ENCODE measurements around the gene LYZL6. TPM values are rescaled to one million over a fixed set of nuclear protein-coding genes. Genes with fewer than 3 reads are reported as not detected.

Gene LYZL6
- total RNA-seq, 1 experiment from 2014 or later = not detected

DNA sequence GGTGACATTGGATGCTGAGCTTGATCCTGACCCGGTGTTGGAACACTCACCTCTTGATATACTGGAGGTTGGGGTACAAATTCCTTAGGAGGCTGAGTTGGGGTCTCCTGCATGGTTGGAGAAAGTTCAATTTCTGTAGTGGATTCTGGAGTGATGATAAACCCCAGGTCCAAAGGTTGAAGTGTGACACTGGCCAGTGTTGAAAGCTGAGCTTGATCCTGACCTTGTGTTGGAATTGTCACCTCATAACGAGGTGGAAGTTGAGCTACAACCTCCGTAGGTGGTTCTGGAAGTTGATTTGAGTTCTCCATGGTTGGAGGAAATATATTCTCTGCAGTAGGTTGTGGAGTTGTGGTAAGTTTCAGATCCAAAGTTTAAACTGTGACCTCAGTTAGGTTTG, 34.1 kb downstream of the LYZL6 start:
- Histone ChIP-seq H3K4me1 (ENCODE audit: low read length) (no peaks in the 10 kb centered on the region), H3K27ac (ENCODE audit: low read length) (no peak overlapping the region), H3K27me3 (ENCODE audit: low read length) (no peaks in the 10 kb centered on the region), H4K20me1 (ENCODE audit: insufficient read depth, low read depth, low read length) (no peaks in the 10 kb centered on the region), H3K9me3 (ENCODE audit: low read length) (no peaks in the 10 kb centered on the region), H3K79me2 (ENCODE audit: low read length) (no peaks in the 10 kb centered on the region), H3K9ac (ENCODE audit: low read length) (no peak overlapping the region), H2AFZ (ENCODE audit: low read length) (no peak overlapping the region), H3K36me3 (ENCODE audit: insufficient read depth, low read length) (no peaks in the 10 kb centered on the region), H3K9me2 (replicated peaks; ENCODE audit: insufficient read depth, low read length) (no peaks in the 10 kb centered on the region), H3K4me2 (ENCODE audit: low read depth, low read length, poor library complexity, severe bottlenecking) (no peak overlapping the region), H3K4me3 (ENCODE audit: low read length) (no peak overlapping the region)
- DNase-seq = no peak

- Histone ChIP-seq H4K20me1 (ENCODE audit: insufficient read depth, low read depth, low read length) (no peaks in the 10 kb centered on the region), H3K9me3 (ENCODE audit: low read length) (no peaks in the 10 kb centered on the region), H3K27me3 (ENCODE audit: low read length) (no peaks in the 10 kb centered on the region), H3K9ac (ENCODE audit: low read length) (no peak overlapping the region), H3K79me2 (ENCODE audit: low read length) (no peaks in the 10 kb centered on the region), H3K27ac (ENCODE audit: low read length) (no peak overlapping the region), H3K36me3 (ENCODE audit: insufficient read depth, low read length) (no peaks in the 10 kb centered on the region), H3K9me2 (replicated peaks; ENCODE audit: insufficient read depth, low read length) (no peaks in the 10 kb centered on the region), H3K4me3 (ENCODE audit: low read length) (no peak overlapping the region), H3K4me1 (ENCODE audit: low read length) (no peaks in the 10 kb centered on the region), H2AFZ (ENCODE audit: low read length) (no peak overlapping the region), H3K4me2 (ENCODE audit: low read depth, low read length, poor library complexity, severe bottlenecking) (no peak overlapping the region)
- DNase-seq = no peak
These were observed 35.8 kb downstream of the LYZL6 start for GRCh38 chr17:35907691-35908090.

- Histone ChIP-seq H3K79me2 (ENCODE audit: low read length) (no peaks in the 10 kb centered on the region), H3K36me3 (ENCODE audit: insufficient read depth, low read length) (no peaks in the 10 kb centered on the region), H3K4me2 (ENCODE audit: low read depth, low read length, poor library complexity, severe bottlenecking) (no peak overlapping the region), H4K20me1 (ENCODE audit: insufficient read depth, low read depth, low read length) (no peaks in the 10 kb centered on the region), H3K27me3 (ENCODE audit: low read length) (no peaks in the 10 kb centered on the region), H3K9me2 (replicated peaks; ENCODE audit: insufficient read depth, low read length) (no peaks in the 10 kb centered on the region), H3K9me3 (ENCODE audit: low read length) (no peaks in the 10 kb centered on the region), H2AFZ (ENCODE audit: low read length) (no peak overlapping the region), H3K9ac (ENCODE audit: low read length) (no peak overlapping the region), H3K4me3 (ENCODE audit: low read length) (no peak overlapping the region), H3K4me1 (ENCODE audit: low read length) (no peaks in the 10 kb centered on the region), H3K27ac (ENCODE audit: low read length) (no peak overlapping the region)
- no peak for DNase-seq
These were observed 36.4 kb downstream of the LYZL6 start for GRCh38 chr17:35906926-35907637.

DNA sequence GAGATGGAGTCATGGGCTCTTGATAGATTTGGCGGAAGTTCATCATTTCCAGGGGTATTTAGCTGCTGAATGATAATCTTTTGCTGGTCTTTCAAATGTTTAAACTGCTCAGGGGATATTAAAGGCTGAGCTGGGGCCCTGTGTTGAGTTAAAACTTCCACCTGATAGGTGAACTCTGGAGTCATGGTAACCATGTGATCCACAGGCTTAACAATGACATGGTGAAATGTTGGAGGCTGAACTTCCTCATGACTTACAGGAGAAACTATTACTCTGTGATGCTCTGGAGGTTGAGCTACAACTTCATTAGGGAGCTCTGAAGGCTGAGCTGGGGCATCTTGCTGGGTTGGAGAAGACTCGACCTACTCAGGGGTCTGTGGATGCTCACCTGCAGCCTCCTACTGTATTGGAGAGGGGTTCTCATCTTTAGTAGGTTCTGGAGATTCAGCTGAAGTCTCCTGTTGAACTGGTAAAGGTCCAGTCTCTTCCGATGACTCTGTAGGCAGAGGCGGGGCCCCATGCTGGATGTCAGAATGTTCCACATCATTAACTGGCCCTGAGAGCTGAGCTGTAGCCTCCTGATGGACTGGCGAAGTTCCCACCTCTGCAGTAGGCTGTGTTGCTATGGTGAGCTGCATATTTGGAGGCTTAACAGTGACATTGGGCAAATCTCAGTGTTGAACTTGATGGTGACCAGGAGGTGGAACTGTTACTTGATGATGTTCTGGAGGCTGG, 37.2 kb downstream of the LYZL6 start:
- Histone ChIP-seq H3K27me3 (ENCODE audit: low read length) (no peaks in the 10 kb centered on the region), H2AFZ (ENCODE audit: low read length) (no peak overlapping the region)

DNA sequence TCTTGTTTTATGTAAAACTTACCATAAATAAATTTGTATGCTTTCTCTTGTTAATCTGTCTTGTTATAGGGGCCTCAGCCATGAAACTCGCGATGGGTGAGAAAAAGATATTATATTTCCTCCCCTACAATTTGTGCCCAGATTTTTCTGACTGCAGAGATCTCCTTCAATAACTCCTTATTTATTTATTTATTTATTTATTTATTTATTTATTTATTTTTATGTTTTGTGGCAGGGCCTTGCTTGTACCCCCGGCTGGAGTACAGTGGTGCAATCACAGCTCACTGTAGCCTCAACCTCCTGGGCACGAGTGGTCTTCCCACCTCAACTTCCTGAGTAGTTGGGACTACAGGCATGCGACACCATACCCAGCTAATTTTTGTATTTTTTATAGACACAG, 40.1 kb downstream of the LYZL6 start:
- Histone ChIP-seq H2AFZ (ENCODE audit: low read length) (no peak overlapping the region), H3K9me3 (ENCODE audit: low read length) (no peaks in the 10 kb centered on the region), H3K4me1 (ENCODE audit: low read length) (no peaks in the 10 kb centered on the region), H4K20me1 (ENCODE audit: insufficient read depth, low read depth, low read length) (no peaks in the 10 kb centered on the region), H3K9me2 (replicated peaks; ENCODE audit: insufficient read depth, low read length) (no peaks in the 10 kb centered on the region), H3K9ac (ENCODE audit: low read length) (no peak overlapping the region), H3K79me2 (ENCODE audit: low read length) (no peaks in the 10 kb centered on the region), H3K27me3 (ENCODE audit: low read length) (no peaks in the 10 kb centered on the region), H3K4me3 (ENCODE audit: low read length) (no peak overlapping the region), H3K27ac (ENCODE audit: low read length) (no peak overlapping the region), H3K36me3 (ENCODE audit: insufficient read depth, low read length) (no peaks in the 10 kb centered on the region), H3K4me2 (ENCODE audit: low read depth, low read length, poor library complexity, severe bottlenecking) (no peak overlapping the region)
- no peak for DNase-seq

More for the DNA sequence above, 37.2 kb downstream of the LYZL6 start:
- no peak overlapping the region for H3K27ac ChIP-seq (ENCODE audit: low read length)
- DNase-seq = no peak
- H3K4me2 ChIP-seq (ENCODE audit: low read depth, low read length, poor library complexity, severe bottlenecking) = no peak overlapping the region
- H4K20me1 ChIP-seq (ENCODE audit: insufficient read depth, low read depth, low read length) = no peaks in the 10 kb centered on the region
- no peaks in the 10 kb centered on the region for H3K4me1 ChIP-seq (ENCODE audit: low read length)
- H3K36me3 ChIP-seq (ENCODE audit: insufficient read depth, low read length) = no peaks in the 10 kb centered on the region
- no peaks in the 10 kb centered on the region for H3K9me3 ChIP-seq (ENCODE audit: low read length)
- H3K9me2 ChIP-seq (replicated peaks; ENCODE audit: insufficient read depth, low read length) = no peaks in the 10 kb centered on the region
- no peak overlapping the region for H3K4me3 ChIP-seq (ENCODE audit: low read length)
- H3K9ac ChIP-seq (ENCODE audit: low read length) = no peak overlapping the region
- no peaks in the 10 kb centered on the region for H3K79me2 ChIP-seq (ENCODE audit: low read length)

DNA sequence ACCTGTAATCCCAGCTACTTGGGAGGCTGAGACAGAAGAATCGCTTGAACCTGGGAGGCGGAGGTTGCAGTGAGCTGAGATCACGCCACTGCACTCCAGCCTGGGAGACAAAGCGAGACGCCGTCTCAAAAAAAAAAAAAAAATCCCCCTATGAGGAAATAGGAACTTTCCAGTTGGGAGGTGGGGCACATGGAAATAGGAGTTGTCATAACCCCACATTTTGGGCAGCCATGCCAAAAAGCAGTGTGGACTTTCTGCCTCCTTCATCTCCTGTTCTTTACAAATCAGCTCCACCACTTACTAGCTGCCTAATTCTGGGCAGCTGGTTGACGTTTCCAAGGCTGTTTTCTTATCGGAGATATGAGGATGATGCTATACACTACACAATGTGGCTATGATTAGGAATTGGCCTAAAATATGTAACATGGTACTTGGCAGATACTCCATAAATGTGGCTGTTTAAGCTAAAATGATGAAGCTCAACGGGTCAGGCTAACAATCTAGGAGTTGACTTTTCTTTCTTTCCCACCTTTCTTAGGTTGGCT, 41.8 kb downstream of the LYZL6 start:
- no peaks in the 10 kb centered on the region for H3K79me2 ChIP-seq (ENCODE audit: low read length)
- H3K4me1 ChIP-seq (ENCODE audit: low read length) = no peaks in the 10 kb centered on the region
- no peak overlapping the region for H3K4me2 ChIP-seq (ENCODE audit: low read depth, low read length, poor library complexity, severe bottlenecking)
- H3K4me3 ChIP-seq (ENCODE audit: low read length) = no peak overlapping the region
- H3K27me3 ChIP-seq (ENCODE audit: low read length) = no peaks in the 10 kb centered on the region
- DNase-seq = no peak
- no peaks in the 10 kb centered on the region for H3K9me3 ChIP-seq (ENCODE audit: low read length)
- no peaks in the 10 kb centered on the region for H3K36me3 ChIP-seq (ENCODE audit: insufficient read depth, low read length)
- no peaks in the 10 kb centered on the region for H4K20me1 ChIP-seq (ENCODE audit: insufficient read depth, low read depth, low read length)
- H3K9ac ChIP-seq (ENCODE audit: low read length) = no peak overlapping the region
- no peak overlapping the region for H3K27ac ChIP-seq (ENCODE audit: low read length)
- no peak overlapping the region for H2AFZ ChIP-seq (ENCODE audit: low read length)
- H3K9me2 ChIP-seq (replicated peaks; ENCODE audit: insufficient read depth, low read length) = no peaks in the 10 kb centered on the region

DNA sequence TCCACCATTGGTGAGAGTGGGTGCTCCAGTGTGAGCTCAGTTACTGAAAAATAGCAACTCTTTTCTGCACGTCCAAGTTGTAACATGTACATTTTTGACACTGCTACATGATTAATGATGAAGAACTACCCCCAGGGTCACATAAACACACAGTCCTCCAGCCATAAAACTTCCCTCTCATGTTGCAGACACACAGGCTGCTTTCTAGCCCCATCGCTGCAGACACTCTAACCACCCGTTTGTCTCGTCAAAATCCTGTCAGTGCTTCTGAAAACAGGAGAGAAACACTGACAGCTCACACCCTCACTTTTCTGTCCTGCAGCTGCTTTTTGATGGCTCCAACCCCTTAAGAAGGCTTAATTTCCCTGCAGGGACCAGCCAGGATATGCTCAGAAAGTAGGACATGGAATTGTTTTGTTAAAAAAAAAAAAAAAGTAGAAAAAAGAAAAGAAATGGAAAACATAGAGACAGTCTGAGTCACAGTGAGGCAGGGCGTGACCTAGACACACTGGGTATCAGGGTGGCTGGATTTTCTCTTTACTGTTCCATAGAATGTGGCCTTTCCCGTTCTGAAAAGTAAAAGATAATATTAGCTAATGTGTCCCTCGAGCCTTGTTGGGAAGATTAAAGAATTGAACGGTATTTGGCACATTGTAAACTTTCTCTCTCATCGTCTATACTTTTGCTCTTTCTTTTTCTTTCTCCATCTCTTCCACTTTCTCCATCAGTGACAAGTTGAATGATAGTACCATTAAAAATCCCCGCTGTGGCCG, 42.6 kb downstream of the LYZL6 start:
- no peaks in the 10 kb centered on the region for H4K20me1 ChIP-seq (ENCODE audit: insufficient read depth, low read depth, low read length)
- H3K4me2 ChIP-seq (ENCODE audit: low read depth, low read length, poor library complexity, severe bottlenecking) = no peak overlapping the region
- no peaks in the 10 kb centered on the region for H3K9me2 ChIP-seq (replicated peaks; ENCODE audit: insufficient read depth, low read length)
- no peaks in the 10 kb centered on the region for H3K27me3 ChIP-seq (ENCODE audit: low read length)
- no peaks in the 10 kb centered on the region for H3K4me1 ChIP-seq (ENCODE audit: low read length)
- no peak overlapping the region for H3K4me3 ChIP-seq (ENCODE audit: low read length)
- H2AFZ ChIP-seq (ENCODE audit: low read length) = no peak overlapping the region
- no peak overlapping the region for H3K27ac ChIP-seq (ENCODE audit: low read length)
- H3K9me3 ChIP-seq (ENCODE audit: low read length) = no peaks in the 10 kb centered on the region
- DNase-seq = no peak
- H3K9ac ChIP-seq (ENCODE audit: low read length) = no peak overlapping the region
- no peaks in the 10 kb centered on the region for H3K79me2 ChIP-seq (ENCODE audit: low read length)
- H3K36me3 ChIP-seq (ENCODE audit: insufficient read depth, low read length) = no peaks in the 10 kb centered on the region

DNA sequence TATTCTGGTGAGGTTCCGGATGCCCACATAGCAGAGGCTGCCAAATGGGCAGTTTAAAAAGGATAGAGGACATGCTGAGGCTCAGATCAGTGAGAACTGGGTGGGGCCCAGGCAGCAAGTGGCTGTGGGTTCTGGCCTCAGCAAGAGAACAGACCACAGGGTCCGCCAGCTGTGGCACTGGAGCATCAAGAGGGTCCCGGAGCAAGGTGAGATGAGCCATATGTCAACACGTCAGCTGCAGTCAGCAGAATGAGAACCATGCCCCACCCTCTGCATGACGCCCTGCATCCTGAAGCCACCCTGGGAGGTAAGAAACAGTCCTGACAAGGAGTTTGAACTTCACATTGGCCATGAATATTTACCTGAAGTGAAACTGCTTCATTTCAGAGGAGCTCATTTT, 43.2 kb downstream of the LYZL6 start:
- Histone ChIP-seq H3K9me3 (ENCODE audit: low read length) (no peaks in the 10 kb centered on the region), H3K27ac (ENCODE audit: low read length) (no peak overlapping the region), H3K9me2 (replicated peaks; ENCODE audit: insufficient read depth, low read length) (no peaks in the 10 kb centered on the region), H3K9ac (ENCODE audit: low read length) (no peak overlapping the region), H3K4me3 (ENCODE audit: low read length) (no peak overlapping the region), H2AFZ (ENCODE audit: low read length) (no peak overlapping the region), H3K36me3 (ENCODE audit: insufficient read depth, low read length) (no peaks in the 10 kb centered on the region), H3K27me3 (ENCODE audit: low read length) (no peaks in the 10 kb centered on the region), H3K79me2 (ENCODE audit: low read length) (no peaks in the 10 kb centered on the region), H4K20me1 (ENCODE audit: insufficient read depth, low read depth, low read length) (no peaks in the 10 kb centered on the region), H3K4me2 (ENCODE audit: low read depth, low read length, poor library complexity, severe bottlenecking) (no peak overlapping the region), H3K4me1 (ENCODE audit: low read length) (no peaks in the 10 kb centered on the region)
- no peak for DNase-seq

Data from Karpas-422 (cell line).